IMR-90 (cell line): Measurements from ENCODE around the gene ACSL1.

Source experiments
- BHLHE40 ChIP-seq: fragments of 150-350 bp; IDR thresholded peaks from 2 replicates; pipeline ENCODE4 v1.6.1; 2016; ENCODE audit warnings: mild to moderate bottlenecking, low read depth, low read length
- CHD1 ChIP-seq: IDR thresholded peaks from 2 replicates; pipeline ENCODE4 v1.6.1; 2012; ENCODE audit warnings: low read depth, low read length, improper control_type of control experiment
- CTCF ChIP-seq: conservative IDR thresholded peaks from 2 replicates; pipeline ENCODE4 v1.5.1; 2012; ENCODE audit warnings: mild to moderate bottlenecking, low read depth, low read length, improper control_type of control experiment
- ELK1 ChIP-seq: fragments of 150-350 bp; IDR thresholded peaks from 2 replicates; pipeline ENCODE4 v1.6.1; 2016; ENCODE audit warnings: low read depth, mild to moderate bottlenecking, low read length, moderate library complexity, borderline replicate concordance
- POLR2A ChIP-seq: IDR thresholded peaks from 2 replicates; pipeline ENCODE4 v1.6.1; 2012; ENCODE audit warnings: mild to moderate bottlenecking, low read depth, low read length
- RAD21 ChIP-seq: IDR thresholded peaks from 2 replicates; pipeline ENCODE4 v1.6.1; 2012; ENCODE audit warnings: low read length, improper control_type of control experiment
- RFX5 ChIP-seq: IDR thresholded peaks from 2 replicates; pipeline ENCODE4 v1.8.0; 2012; ENCODE audit warnings: low read depth, mild to moderate bottlenecking, low read length, moderate library complexity
- USF2 ChIP-seq: fragments of 150-350 bp; IDR thresholded peaks from 2 replicates; pipeline ENCODE4 v1.6.1; 2017; ENCODE audit warnings: mild to moderate bottlenecking, antibody characterized with exemption, low read length, low read depth

GRCh38 chr4:184801781-184802696 lies 23.7 kb downstream of the ACSL1 start:
- TF ChIP-seq CTCF = no peak
- no peak for TF ChIP-seq ELK1
- TF ChIP-seq CHD1 = no peak
- no peak for TF ChIP-seq RFX5
- no peak for TF ChIP-seq BHLHE40
- TF ChIP-seq RAD21 = no peak
- no peak for TF ChIP-seq POLR2A
- TF ChIP-seq USF2 = no peak
